ENCODE measurements around the gene CD300LB.
"Not testable (repeated sequence)": the region's sequence is repeated elsewhere in the genome, so short reads cannot be mapped to it uniquely, and the experiment has no call there.

CD300LB gene

DNA sequence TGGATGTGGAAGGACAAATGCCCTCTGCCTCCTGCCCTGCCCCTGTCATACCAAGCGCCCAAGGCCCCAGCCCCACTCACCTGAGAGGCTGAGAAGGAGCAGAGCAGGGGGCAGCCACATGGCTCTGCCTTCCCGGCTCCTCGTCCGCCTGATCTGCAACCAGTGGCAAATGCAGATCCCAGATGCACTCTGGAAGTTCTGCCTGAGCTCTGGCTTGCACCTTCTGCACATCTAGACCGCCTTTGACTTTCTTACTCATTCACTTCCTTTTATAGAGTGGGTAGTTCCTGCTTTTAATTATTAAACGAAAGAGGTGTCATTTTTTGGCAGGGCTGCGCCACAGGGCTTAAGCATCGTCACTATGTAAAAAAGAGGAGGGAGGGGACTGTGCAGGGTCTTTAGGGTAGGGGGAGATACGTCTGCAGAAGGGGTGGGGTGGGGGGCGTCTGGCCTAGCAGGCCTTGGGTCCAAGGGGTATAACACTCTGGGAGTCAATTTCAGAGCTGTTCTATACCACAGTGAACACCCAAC lies at the start of gene CD300LB:
CD300LB (minus strand) TSS at position 245 of the 531 bp plus-strand sequence; CDS start at position 120, 125 bp downstream.
- DNase-seq = no peak

DNA sequence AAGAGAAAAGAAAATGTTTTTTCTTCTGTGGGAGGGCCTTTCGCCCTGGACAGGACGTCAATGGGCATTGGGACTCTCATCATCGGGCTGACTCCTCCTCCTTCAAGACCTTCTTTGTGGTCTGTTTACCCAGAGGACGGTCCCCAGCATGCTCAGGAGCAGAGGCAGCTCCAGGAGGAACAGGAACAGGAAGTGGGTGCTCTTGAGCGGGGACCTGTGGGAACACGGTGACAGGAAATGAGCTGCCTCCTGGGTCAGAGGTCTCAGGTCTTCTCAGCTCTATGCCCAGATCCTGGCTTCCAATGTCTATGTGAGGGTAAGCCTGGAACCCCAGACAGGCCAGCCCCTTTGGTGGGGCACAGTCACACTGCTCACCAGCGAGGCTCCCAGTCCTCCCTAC lies 48.6 kb upstream of the CD300LB start:
- no peak for DNase-seq

DNA sequence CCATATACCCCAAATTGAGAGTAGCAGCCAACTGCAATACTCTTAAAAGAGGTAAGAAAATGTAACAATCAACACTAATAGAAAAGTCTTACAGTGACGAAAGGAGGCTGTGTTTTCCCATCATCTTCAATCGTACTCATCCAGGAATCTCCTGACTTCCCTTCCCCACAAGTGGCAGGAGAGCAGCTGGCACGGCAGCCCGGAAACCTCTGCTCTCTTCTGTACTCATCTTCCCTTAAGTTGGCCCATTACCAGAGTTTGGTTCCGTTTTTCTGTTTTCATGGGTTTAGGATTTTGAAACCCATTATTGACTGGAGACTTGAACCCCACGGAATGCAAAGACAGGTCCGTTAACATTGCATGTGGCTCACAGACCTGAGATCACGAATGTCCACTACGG lies 47.7 kb upstream of the CD300LB start:
- no peak for DNase-seq

DNA sequence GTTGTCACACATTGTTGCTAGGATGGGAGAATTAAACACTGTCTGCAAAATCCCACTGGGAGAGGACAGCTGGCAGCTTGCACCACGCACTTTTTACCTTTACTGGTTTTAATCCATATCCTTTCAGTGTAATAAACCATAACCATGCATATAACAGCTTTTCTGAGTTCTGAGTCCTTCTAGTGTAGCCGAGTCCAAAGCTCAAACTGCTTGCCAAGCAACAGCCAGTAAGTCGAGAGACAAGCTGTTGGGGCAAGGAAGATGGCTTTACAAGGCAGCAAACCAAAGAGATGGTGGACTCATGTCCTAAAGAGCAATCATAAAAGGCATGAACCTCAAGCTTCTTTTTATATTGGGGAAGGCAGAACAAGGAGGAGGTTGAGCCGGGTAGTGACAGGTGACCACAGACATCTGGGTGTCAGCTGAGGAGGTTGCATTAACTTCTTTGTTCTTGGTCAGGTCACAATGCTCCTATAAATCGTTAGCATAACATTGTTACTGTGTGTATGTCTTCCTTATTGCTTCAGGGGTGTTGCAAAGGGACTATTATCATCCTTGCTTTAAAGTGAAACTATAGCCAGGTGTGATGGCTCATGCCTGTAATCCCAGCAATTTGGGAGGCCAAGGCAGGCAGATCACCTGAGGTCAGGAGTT lies 43.3 kb upstream of the CD300LB start:
- DNase-seq = no peak

DNA sequence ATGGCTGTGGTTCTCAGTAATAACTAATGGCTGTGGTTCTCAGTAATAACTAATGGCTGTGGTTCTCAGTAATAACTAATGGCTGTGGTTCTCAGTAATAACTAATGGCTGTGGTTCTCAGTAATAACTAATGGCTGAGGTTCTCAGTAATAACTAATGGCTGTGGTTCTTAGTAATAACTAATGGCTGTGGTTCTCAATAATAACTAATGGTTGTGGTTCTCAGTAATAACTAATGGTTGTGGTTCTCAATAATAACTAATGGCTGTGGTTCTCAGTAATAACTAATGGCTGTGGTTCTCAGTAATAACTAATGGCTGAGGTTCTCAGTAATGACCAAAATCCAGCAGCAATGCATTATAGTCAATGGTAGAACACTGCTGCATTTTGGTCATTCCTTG lies 42.4 kb upstream of the CD300LB start:
- DNase-seq = not testable (repeated sequence)

DNA sequence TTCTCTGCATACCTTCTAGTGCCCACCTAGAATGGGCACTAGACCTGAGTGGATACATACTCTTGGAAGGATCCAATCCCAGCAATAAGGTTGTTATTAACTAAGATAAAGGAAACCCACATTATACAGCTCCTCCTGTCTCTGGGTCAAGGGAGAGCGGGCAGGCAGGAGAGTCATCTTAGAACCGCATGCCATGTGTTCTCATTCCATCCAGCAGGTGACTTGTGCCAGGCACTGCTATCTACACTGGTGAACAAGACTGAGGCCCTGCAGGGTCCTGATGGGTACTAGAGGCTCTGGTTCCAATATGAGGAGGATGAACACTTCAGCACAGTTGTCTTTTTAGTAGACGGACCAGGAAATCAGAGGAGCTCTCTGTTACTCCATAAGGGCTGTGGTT lies 41.9 kb upstream of the CD300LB start:
- DNase-seq = no peak

DNA sequence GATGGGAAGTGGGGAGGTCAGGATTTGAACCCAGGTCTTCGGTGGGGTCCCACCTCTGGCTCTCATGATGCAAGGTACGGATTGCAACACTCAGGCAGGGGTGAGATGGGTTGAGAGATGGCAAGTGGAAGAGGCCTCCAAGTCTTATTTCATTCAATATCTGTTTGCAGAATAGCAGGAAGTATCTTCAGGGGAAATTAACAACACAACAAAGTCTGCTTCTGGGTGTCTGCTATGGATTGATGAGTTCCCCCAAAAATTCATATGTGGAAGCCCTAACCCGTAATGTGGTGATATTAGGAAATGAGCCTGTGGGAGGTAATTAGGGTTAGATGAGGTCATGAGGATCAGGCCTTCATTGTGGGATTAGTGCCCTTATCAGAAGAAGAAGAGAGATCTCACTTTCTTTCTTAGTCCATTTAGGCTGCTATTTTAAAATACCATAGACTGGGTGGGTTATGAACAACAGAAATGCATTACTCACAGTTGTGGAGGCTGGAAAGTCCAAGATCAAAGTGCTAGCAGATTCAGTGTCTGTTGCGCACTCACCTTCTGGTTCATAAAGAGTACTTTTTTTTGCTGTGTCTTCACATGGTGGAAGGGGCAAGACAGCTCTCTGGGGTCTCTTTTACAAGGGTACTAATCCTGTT lies 40.5 kb upstream of the CD300LB start:
- no peak for DNase-seq

DNA sequence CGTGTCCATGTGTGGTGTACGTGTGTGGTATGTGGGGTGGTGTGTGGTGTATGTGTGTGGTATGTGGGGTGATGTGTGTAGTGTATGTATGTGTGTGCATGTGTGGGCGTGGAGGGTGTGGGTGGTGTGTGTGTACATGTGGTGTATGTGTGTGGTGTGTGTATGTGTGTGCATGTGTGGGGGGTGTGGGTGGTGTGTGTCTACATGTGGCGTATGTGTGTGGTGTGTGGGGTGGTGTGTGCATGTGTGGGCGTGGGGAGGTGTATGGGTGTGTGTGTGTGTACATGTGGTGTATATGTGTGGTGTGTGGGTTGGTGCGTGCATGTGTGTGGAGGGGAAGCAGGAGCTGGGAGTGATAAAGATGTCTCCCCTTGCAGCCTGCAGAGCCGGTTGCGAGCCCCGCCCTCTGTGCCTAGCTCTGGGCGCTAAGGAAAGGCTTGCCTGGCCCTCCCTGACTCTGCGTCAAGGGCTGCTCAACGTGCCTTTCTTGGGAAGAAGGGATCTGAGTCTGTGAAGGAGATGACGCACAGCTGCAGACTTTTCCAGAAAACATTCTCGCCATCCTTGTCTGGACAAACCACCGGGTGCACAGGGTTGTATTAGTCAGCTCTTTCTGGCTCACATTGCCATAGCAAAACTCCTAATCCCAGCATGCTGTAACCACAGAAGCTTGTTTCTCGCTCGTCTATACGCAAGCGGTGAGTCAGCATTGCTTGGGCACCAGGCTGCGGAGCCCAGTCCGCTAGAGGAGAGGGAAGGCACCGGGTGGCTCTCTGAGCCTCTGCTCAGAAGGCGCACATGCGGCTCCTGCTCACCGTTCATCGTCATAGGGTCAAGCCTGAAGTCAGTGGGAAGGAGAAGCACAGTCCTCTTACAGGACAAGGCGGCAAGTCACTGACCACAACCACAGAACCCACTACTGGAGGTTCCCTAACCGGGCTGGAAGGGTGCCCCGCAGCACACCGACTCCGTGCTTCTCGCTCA lies 38.0 kb upstream of the CD300LB start:
- DNase-seq = peak in 19 of 58 donors; percentile 5 to 60 (median 18)

DNA sequence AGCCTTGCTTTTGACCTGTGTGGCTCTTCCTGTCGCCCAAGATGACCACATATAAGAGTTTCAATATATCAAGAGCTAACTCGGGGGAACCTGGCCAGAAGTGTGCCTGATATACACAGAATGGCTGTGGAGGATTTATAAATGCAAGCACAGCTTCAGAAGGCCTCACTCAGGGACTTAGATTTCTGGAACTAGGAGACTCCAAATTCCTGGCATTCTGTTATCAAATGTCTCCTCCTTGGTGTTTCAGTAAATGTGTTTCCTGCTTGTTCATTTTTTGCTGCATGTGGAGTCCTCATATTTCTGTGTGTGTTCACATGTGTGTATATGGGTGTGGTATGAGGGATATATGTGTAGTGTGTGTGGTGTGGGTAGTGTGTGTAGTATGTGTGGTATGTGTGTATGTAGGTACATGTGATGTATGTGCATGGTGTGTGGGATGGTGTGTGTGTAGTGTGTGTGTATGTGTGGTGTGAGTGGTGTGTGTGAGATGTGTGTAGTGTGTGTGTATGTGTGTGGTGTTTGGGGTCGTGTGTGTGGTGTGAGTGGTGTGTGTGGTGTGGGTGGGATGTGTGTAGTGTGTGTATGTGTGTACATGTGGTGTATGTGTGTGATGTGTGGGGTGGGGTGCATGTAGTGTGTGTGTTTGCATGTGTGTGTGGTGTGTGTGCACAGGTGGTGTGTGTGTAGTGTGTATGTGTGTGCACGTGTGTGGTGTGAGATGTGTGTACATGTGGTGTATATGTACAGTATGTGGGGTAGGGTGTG lies 37.0 kb upstream of the CD300LB start:
- DNase-seq = no peak

DNA sequence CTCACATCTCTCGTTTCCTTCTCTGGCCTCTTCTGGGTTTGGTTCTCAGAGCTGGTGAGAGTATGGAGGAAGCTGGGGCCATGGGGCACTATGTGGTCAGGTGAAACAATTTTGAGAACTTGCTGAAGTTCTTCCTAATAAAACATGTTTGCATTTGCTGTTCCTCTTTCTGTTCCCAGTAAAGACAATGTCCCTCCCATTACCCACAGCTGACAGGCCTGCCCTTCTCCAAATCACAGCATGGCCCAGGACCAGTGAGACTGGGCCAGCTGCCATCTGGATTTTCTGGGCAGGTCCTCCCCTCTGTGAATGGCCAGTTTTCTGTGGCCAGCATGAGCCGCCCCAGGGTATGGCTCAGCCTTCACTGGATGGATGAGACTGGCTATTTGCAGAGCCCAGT lies 36.1 kb upstream of the CD300LB start, which contains the start of gene CD300H:
CD300H (minus strand) TSS at position 113 of the 400 bp plus-strand sequence.
- DNase-seq = peak in 5 of 58 donors; percentile 3 to 12 (median 7)

DNA sequence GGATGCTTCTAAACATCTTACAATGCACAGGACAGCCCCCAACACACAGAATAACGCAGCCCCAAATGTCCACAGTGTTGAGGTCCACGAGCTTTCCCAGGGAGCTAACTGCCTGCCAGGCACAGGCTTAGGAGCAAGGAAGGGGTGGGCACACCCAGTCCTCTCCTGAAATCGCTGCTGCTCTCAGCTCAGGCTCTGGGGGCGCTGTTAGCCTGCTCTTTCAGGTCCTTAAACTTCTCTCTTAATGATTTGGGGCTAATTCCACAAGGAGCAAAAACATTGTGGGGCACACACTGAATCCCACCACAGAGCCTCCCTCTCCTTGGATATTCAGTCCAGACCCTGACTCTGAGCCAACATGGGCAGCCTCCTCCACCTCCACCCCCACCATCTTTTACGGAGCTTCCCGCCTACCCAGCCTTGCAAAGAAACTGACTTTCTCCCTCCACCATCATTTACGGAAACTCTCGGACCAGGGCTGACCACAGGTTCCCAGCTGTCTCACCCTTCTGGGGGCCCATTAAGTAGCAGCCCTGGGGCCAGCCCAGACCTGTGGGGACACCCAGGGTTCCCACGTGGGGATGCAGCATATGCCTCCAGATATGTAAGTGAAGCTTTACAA lies 35.0 kb upstream of the CD300LB start:
- peak in 8 of 58 donors; percentile 1 to 39 (median 12) for DNase-seq

DNA sequence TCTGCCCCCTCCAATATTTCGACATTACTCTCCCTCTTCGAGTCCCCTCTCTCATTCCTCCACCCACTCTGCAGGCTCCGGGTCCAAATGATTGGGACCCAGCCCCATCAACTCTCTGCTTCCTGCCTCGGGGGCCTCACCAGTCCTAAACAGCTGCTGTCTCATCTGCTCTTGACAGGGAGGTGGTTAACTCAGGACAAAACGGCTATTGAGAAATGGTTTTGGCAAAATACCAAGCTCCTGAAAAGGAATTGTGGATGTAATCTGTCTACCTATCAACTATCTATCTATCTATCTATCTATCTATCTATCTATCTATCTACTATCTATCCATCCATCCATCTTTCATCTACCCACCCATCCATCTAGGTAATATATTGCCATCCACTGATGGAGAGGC lies 33.9 kb upstream of the CD300LB start:
- no peak for DNase-seq

DNA sequence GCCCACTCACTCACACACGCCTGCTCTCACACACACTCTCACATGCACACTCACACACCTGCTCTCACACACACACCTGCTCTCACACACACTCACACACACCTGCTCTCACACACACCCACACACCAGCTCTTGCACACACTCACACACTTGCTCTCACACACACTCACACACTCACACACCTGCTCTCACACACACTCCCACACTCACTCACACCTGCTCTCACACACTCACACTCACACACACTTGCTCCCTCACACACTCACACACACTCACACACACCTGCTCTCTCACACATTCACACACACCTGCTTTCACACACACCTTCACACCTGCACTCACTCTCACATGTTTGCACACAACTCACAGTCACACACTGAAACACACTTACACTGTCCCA lies 32.1 kb upstream of the CD300LB start:
- DNase-seq = no peak

DNA sequence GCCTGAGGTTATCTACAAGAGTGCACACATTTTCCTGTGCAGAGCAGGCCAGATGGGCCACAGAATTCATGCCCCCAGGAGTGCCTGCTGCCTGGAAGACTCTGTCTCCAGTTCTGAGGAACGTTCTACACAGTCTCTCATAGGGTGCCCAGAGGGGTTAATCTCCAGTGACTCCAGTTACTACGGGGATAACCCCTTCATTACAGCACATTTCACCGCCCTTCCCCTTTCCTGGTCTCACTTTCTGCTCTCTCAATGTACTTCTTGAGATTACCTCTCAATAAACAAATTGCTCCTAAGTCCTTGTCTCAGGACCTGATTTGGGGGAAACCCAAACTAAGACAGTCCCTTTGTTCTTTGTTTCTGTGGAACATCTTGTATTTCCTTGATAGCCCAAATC lies 30.3 kb upstream of the CD300LB start:
- DNase-seq = no peak

DNA sequence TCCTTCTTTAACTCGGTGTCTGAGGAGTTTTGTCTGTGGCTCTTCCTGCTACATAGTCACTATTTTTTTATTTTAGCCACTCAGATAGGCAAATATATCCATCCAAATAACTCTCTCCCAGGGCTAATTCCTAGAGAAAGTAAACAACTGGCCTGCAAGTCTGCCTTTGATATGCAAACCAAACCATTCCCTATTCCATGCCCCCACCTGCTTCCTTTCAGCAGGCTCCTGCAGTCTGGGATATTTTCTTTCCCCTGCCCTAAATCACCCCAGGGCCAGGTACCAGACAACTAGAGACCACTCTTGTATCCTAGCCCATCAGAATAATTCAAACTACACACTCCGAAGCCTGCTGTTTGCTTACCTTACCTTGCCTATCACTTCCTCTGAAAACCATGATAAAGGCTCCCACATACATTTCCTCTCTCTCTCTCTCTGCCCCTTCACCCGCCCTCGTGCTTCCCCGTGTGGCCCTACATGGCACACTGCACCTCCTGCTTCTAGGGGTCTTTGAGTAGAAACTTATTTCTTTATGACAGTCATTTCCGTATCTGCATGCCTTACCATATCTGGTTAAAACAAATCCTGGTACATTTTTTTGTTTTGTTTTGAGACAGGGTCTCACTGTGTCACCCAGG lies 27.7 kb upstream of the CD300LB start:
- DNase-seq = no peak

DNA sequence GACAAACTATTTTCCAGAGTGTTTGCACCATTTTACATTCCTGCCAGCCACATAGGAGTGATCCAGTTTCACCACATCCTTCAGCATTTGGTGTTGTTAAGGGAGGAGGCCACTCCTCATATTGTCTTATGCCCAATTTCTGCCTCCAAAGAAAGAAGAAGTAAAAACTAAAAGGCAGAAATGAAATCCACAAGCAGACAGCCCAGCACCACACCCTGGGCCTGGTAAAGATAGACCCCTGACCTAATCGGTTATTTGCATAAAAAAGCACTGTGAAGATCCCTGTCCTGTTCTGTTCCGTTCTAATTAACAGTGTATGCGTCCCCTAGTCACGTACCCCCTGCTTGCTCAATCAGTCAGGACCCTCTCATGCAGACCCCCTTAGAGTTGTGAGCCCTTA lies 27.1 kb upstream of the CD300LB start:
- DNase-seq = not testable (repeated sequence)

DNA sequence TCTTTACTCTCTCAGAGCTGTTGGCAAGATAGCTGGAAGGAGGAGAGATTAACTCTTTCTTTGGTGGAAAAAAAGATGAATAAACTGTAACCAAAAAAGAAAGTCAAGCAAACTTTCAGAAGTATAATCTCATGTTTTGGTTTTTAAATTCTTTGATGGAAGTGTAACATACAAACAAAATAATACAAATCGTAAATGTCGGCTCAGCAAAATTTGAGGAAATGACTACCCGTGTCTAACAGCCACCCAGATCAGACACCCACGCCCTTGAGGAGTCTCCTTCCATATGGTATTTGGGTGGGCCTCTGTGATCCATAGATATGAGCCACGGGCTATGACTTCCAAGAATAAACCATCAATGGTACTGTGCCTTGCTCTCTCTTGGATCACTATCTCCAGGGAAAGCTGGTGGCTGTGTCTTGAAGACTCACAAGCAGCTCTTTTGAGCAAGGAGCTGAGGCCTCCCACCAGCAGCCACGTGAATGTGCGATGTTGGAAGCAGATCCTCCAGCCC lies 24.2 kb upstream of the CD300LB start:
- DNase-seq = no peak

DNA sequence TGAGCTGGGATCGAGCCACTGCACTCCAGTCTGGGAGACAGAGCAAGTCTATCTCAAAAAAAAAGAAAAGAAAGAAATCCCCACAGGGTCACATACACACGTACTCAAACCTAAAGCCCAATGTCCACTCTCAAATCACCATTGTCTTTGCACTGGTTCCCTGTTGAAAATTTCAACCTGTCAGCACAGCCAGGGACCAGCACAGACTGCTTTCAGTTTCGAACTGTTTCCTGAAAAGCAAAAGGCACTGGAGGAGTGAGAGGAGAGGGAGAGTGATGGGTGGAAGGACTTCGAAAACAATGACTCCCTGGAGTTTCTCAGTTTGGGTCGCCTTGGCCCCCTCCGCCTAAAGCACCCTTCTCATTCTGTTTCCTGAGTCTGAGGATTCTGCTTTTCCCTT lies 23.6 kb upstream of the CD300LB start:
- no peak for DNase-seq

DNA sequence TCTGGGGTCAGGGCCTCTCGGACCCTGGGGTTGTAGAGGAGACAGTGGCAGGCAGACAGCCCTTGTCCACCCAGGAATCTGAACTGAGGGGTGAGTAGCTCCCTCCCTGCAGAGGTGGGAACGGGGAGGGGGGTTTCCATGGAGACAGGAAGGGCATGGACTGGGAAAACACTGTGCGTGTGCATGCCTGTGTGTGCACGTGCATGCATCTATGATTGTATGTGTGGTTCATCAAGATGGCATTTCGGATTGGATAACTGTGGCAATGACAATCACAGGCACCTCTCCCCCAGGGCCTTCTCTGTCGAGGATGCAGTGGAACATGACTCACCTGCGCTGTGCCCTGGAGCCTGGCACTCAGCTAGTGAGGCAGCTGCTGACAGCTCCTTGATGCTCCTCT lies 20.8 kb upstream of the CD300LB start:
- no peak for DNase-seq

DNA sequence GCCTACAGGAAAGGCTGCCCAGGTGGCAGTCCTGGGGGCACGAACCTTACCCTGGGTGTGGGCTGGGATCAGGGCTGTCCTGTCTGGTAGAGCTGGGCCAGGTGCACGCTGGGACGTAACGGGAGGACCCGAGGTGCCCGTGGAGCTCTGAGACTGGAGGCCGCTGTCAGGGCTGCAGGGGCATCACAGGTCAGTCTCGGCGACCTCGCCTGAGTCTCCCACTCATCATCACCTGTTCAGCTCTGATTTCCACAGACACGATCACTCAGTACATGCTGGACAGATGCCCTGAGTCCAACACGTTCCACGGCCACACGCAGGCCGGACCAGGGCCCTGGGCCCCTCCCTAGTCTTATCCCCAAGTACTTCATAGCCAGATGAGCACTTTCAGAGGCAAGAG lies 19.3 kb upstream of the CD300LB start:
- no peak for DNase-seq

Data from anterior cingulate cortex (tissue), 58 donors.